Epithelial cell of proximal tubule (primary cell): ENCODE measurements around the gene FRAT1. TPM values are rescaled to one million over a fixed set of nuclear protein-coding genes. Genes with fewer than 3 reads are reported as not detected.
A peak's percentile ranks its signal among the peaks of the same experiment; 100 is the strongest.

Experiments
- DNase-seq: peaks from one replicate; pipeline ENCODE4 v3.0.0-alpha.2; 2011; ENCODE audit warnings: low read depth
- H3K4me3 ChIP-seq: 2 replicates; pipeline ENCODE4 v1.5.1; 2011; ENCODE audit warnings: low read depth, mild to moderate bottlenecking, low read length
- total RNA-seq: library from RNA; depleted of rRNA; stranded (reverse); fragments of >200 nt; gene quantifications from 2 replicates; pipeline ENCODE4 v1.2.3, GENCODE V29; 2015
- TF ChIP-seq, protein P1 (sequence below): conservative IDR thresholded peaks from 2 replicates; pipeline ENCODE4 v1.5.1; 2012; ENCODE audit warnings: low read depth, mild to moderate bottlenecking, low read length

FRAT1 gene
- total RNA-seq, 1 donor from 2014 or later: 1.1 TPM

DNA sequence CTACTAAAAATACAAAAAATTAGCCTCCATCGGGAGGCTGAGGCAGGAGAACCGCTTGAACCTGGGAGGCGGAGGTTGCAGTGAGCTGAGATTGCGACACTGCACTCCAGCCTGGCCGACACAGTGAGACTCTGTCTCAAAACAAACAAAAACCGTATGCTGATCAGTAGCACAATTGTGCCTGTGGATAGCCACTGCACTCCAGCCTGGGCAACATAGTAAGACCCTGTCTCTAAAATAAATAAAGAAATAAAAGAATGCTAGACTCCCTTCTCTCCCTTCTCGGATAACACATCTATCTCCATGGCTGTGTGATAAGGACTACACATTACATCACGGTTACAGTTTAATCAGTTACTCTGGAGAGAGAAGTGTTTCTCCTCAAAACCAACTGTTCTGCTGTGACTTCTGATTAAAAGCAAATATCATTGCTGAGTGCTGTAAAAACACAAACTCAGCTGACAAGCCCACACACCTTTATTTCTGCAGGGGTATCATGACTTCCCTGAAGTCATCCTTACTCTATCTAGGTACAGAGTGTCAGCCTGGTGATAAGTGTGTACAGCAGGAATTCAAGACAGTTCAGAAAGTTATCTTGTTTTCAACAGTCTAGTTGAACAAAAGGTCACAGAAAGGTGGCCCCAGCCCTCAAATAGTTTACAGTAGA is 21.4 kb upstream of the FRAT1 start:
- DNase-seq: no peak
- no peak overlapping the region for H3K4me3 ChIP-seq
- TF ChIP-seq, protein P1, sequence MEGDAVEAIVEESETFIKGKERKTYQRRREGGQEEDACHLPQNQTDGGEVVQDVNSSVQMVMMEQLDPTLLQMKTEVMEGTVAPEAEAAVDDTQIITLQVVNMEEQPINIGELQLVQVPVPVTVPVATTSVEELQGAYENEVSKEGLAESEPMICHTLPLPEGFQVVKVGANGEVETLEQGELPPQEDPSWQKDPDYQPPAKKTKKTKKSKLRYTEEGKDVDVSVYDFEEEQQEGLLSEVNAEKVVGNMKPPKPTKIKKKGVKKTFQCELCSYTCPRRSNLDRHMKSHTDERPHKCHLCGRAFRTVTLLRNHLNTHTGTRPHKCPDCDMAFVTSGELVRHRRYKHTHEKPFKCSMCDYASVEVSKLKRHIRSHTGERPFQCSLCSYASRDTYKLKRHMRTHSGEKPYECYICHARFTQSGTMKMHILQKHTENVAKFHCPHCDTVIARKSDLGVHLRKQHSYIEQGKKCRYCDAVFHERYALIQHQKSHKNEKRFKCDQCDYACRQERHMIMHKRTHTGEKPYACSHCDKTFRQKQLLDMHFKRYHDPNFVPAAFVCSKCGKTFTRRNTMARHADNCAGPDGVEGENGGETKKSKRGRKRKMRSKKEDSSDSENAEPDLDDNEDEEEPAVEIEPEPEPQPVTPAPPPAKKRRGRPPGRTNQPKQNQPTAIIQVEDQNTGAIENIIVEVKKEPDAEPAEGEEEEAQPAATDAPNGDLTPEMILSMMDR: no peak

DNA sequence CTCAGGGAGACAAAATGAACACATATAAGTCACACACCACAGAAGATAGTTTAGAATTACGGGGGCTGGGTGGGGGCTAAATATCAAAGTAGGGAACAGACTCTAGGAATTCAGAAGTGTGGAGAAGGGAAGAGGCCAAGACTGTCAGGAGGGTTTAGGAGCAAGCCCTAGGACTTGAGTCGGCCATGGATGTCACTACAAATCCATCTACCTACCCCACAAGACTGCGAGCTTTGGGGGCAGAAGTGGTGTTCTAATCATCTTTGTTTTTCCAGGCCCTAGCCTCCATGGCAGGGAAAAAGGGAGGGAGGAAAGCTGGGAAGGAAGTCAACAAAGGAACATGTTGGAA is 20.9 kb upstream of the FRAT1 start:
- no peak overlapping the region for H3K4me3 ChIP-seq
- DNase-seq: no peak
- TF ChIP-seq, protein P1: no peak

- no peak overlapping the region for H3K4me3 ChIP-seq
- TF ChIP-seq, protein P1: no peak
These were observed 18.1 kb upstream of the FRAT1 start for GRCh38 chr10:97300980-97301379.

GRCh38 chr10:97302088-97302791 is 16.8 kb upstream of the FRAT1 start:
- TF ChIP-seq, protein P1: no peak
- no peak overlapping the region for H3K4me3 ChIP-seq
- no peak for DNase-seq

More at GRCh38 chr10:97300980-97301379, 18.1 kb upstream of the FRAT1 start:
- DNase-seq: no peak

DNA sequence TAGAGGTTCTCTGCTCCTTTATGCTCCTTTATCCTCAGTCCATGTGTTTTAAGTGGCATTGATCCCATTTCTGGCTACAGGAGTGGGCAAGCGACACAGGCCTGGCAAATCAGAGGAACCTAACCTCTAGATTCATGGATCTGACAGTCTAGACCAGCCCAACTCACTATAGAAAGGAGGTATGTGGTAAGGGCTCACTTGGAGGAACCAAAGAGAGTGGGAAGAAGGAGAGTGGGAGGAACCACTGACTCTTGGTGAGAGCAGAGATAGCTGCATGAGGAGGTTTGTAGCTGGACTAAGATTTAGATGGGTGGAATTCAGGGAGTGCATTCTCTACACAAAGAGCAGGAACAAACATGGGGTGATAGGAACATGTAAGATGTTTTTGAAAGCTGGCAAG is 11.6 kb upstream of the FRAT1 start:
- H3K4me3 ChIP-seq: no peak overlapping the region
- DNase-seq: no peak
- TF ChIP-seq, protein P1: no peak

GRCh38 chr10:97307866-97308780 is 10.9 kb upstream of the FRAT1 start:
- no peak overlapping the region for H3K4me3 ChIP-seq
- DNase-seq: peak; percentile 47
- TF ChIP-seq, protein P1: no peak
